ENCODE results near the gene LYST. TPM values are rescaled to one million over a fixed set of nuclear protein-coding genes. Genes with fewer than 3 reads are reported as not detected.
A peak's percentile ranks its signal among the peaks of the same experiment; 100 is the strongest.

The LYST gene
- total and polyA plus RNA-seq, 2 donors (not counting 1 experiment from before 2014, with no cell fraction given), result 7.5 to 50.2 TPM

GRCh38 chr1:235820061-235820460, 46.6 kb downstream of the LYST start:
- Histone ChIP-seq H3K79me2 (ENCODE audit: control insufficient read depth, insufficient read depth, low read length) (no peaks in the 10 kb centered on the region), H3K4me1 (ENCODE audit: control insufficient read depth, extremely low read depth, insufficient read depth, low read length) (peaks cover 9% of the 10 kb centered on the region), H3K4me3 (replicated peaks in 1 of 4; ENCODE audit: control extremely low read depth in 1 of 4, insufficient read depth in 1 of 4, low read depth in 3 of 4, low read length in 4 of 4) (no peak overlapping the region), H3K9me3 (ENCODE audit: control insufficient read depth, insufficient read depth, low read depth, low read length) (no peaks in the 10 kb centered on the region), H3K27me3 (ENCODE audit: control insufficient read depth, insufficient read depth, low read length) (no peaks in the 10 kb centered on the region), H3K9ac (ENCODE audit: insufficient read depth, low read length) (no peak overlapping the region), H3K36me3 (ENCODE audit: control insufficient read depth, insufficient read depth, low read length) (no peaks in the 10 kb centered on the region), H3K27ac (ENCODE audit: insufficient read depth, low read length) (no peak overlapping the region), H3K4me2 (ENCODE audit: extremely low read depth, insufficient read depth, low read length) (no peak overlapping the region), H4K20me1 (ENCODE audit: control insufficient read depth, extremely low read depth, insufficient read depth, low read length) (no peaks in the 10 kb centered on the region), H2AFZ (ENCODE audit: low read length) (no peak overlapping the region)
- no peak for TF ChIP-seq CTCF (conservative IDR thresholded peaks at IDR 0.05 in 1 of 2, IDR thresholded peaks at IDR 0.05 in 1 of 2; ENCODE audit: low read depth in 1 of 2, low read length in 2 of 2)
- TF ChIP-seq EZH2 (IDR thresholded peaks at IDR 0.05; ENCODE audit: low read length, missing control alignments), result no peak
- DNase-seq (ENCODE audit: low read depth in 2 of 2), result no peak

GRCh38 chr1:235818632-235819136, 48.0 kb downstream of the LYST start:
- peaks cover 9% of the 10 kb centered on the region for H3K4me1 ChIP-seq (ENCODE audit: control insufficient read depth, extremely low read depth, insufficient read depth, low read length)
- peak in 1 of 2 donors; percentile 60 for DNase-seq (ENCODE audit: low read depth in 2 of 2)
- TF ChIP-seq CTCF (conservative IDR thresholded peaks at IDR 0.05 in 1 of 2, IDR thresholded peaks at IDR 0.05 in 1 of 2; ENCODE audit: low read depth in 1 of 2, low read length in 2 of 2) (no peak), EZH2 (IDR thresholded peaks at IDR 0.05; ENCODE audit: low read length, missing control alignments) (no peak)
- H3K4me2 ChIP-seq (ENCODE audit: extremely low read depth, insufficient read depth, low read length), result no peak overlapping the region
- no peaks in the 10 kb centered on the region for H3K9me3 ChIP-seq (ENCODE audit: control insufficient read depth, insufficient read depth, low read depth, low read length)
- no peaks in the 10 kb centered on the region for H3K27me3 ChIP-seq (ENCODE audit: control insufficient read depth, insufficient read depth, low read length)
- H3K9ac ChIP-seq (ENCODE audit: insufficient read depth, low read length), result no peak overlapping the region
- H3K4me3 ChIP-seq (replicated peaks in 1 of 4; ENCODE audit: control extremely low read depth in 1 of 4, insufficient read depth in 1 of 4, low read depth in 3 of 4, low read length in 4 of 4), result no peak overlapping the region
- H3K79me2 ChIP-seq (ENCODE audit: control insufficient read depth, insufficient read depth, low read length), result no peaks in the 10 kb centered on the region
- no peak overlapping the region for H3K27ac ChIP-seq (ENCODE audit: insufficient read depth, low read length)
- H4K20me1 ChIP-seq (ENCODE audit: control insufficient read depth, extremely low read depth, insufficient read depth, low read length), result no peaks in the 10 kb centered on the region
- no peaks in the 10 kb centered on the region for H3K36me3 ChIP-seq (ENCODE audit: control insufficient read depth, insufficient read depth, low read length)
- H2AFZ ChIP-seq (ENCODE audit: low read length), result no peak overlapping the region

GRCh38 chr1:235817101-235817728, 49.5 kb downstream of the LYST start:
- no peaks in the 10 kb centered on the region for H4K20me1 ChIP-seq (ENCODE audit: control insufficient read depth, extremely low read depth, insufficient read depth, low read length)
- H3K36me3 ChIP-seq (ENCODE audit: control insufficient read depth, insufficient read depth, low read length), result no peaks in the 10 kb centered on the region
- peaks cover 9% of the 10 kb centered on the region for H3K4me1 ChIP-seq (ENCODE audit: control insufficient read depth, extremely low read depth, insufficient read depth, low read length)
- no peak overlapping the region for H2AFZ ChIP-seq (ENCODE audit: low read length)
- DNase-seq (ENCODE audit: low read depth in 2 of 2), result no peak
- H3K27me3 ChIP-seq (ENCODE audit: control insufficient read depth, insufficient read depth, low read length), result no peaks in the 10 kb centered on the region
- no peaks in the 10 kb centered on the region for H3K9me3 ChIP-seq (ENCODE audit: control insufficient read depth, insufficient read depth, low read depth, low read length)
- no peak overlapping the region for H3K4me2 ChIP-seq (ENCODE audit: extremely low read depth, insufficient read depth, low read length)
- no peaks in the 10 kb centered on the region for H3K79me2 ChIP-seq (ENCODE audit: control insufficient read depth, insufficient read depth, low read length)
- TF ChIP-seq CTCF (conservative IDR thresholded peaks at IDR 0.05 in 1 of 2, IDR thresholded peaks at IDR 0.05 in 1 of 2; ENCODE audit: low read depth in 1 of 2, low read length in 2 of 2) (no peak), EZH2 (IDR thresholded peaks at IDR 0.05; ENCODE audit: low read length, missing control alignments) (no peak)
- H3K27ac ChIP-seq (ENCODE audit: insufficient read depth, low read length), result no peak overlapping the region
- H3K9ac ChIP-seq (ENCODE audit: insufficient read depth, low read length), result no peak overlapping the region
- H3K4me3 ChIP-seq (replicated peaks in 1 of 4; ENCODE audit: control extremely low read depth in 1 of 4, insufficient read depth in 1 of 4, low read depth in 3 of 4, low read length in 4 of 4), result no peak overlapping the region

Data from fibroblast of lung (primary cell).